ENCODE data around the gene AAGAB. TPM values are rescaled to one million over a fixed set of nuclear protein-coding genes. Genes with fewer than 3 reads are reported as not detected.

Gene AAGAB
- total RNA-seq, 1 experiment from 2014 or later: 44.5 TPM

- no peaks in the 10 kb centered on the region for H3K27me3 ChIP-seq (ENCODE audit: control insufficient read depth, insufficient read depth, low read length)
- DNase-seq: peak; percentile 65
- H3K36me3 ChIP-seq (replicated peaks; ENCODE audit: control insufficient read depth, insufficient read depth, low read length): no peaks in the 10 kb centered on the region
- no peak overlapping the region for H3K4me3 ChIP-seq (ENCODE audit: insufficient read depth, low read depth, low read length)
These were observed 14.0 kb downstream of the AAGAB start for GRCh38 chr15:67240235-67241131.

GRCh38 chr15:67232591-67232990 lies 21.9 kb downstream of the AAGAB start:
- DNase-seq: no peak
- H3K36me3 ChIP-seq (replicated peaks; ENCODE audit: control insufficient read depth, insufficient read depth, low read length): 0 out of 2 replicates have a peak, but pooled peaks cover 3% of the 10 kb centered on the region
- H3K27me3 ChIP-seq (ENCODE audit: control insufficient read depth, insufficient read depth, low read length): no peaks in the 10 kb centered on the region
- H3K4me3 ChIP-seq (ENCODE audit: insufficient read depth, low read depth, low read length): no peak overlapping the region

GRCh38 chr15:67230504-67230903 lies 24.0 kb downstream of the AAGAB start:
- 0 out of 2 replicates have a peak, but pooled peaks cover 3% of the 10 kb centered on the region for H3K36me3 ChIP-seq (replicated peaks; ENCODE audit: control insufficient read depth, insufficient read depth, low read length)
- DNase-seq: no peak
- H3K4me3 ChIP-seq (ENCODE audit: insufficient read depth, low read depth, low read length): no peak overlapping the region
- H3K27me3 ChIP-seq (ENCODE audit: control insufficient read depth, insufficient read depth, low read length): no peaks in the 10 kb centered on the region

- H3K4me3 ChIP-seq (ENCODE audit: insufficient read depth, low read depth, low read length): no peak overlapping the region
- no peaks in the 10 kb centered on the region for H3K27me3 ChIP-seq (ENCODE audit: control insufficient read depth, insufficient read depth, low read length)
- H3K36me3 ChIP-seq (replicated peaks; ENCODE audit: control insufficient read depth, insufficient read depth, low read length): 0 out of 2 replicates have a peak, but pooled peaks cover 3% of the 10 kb centered on the region
- DNase-seq: no peak
These were observed 26.2 kb downstream of the AAGAB start for GRCh38 chr15:67228286-67228685.

GRCh38 chr15:67227846-67228245 lies 26.6 kb downstream of the AAGAB start:
- DNase-seq: no peak
- H3K36me3 ChIP-seq (replicated peaks; ENCODE audit: control insufficient read depth, insufficient read depth, low read length): 0 out of 2 replicates have a peak, but pooled peaks cover 3% of the 10 kb centered on the region
- no peaks in the 10 kb centered on the region for H3K27me3 ChIP-seq (ENCODE audit: control insufficient read depth, insufficient read depth, low read length)
- no peak overlapping the region for H3K4me3 ChIP-seq (ENCODE audit: insufficient read depth, low read depth, low read length)

- Histone ChIP-seq H3K27me3 (ENCODE audit: control insufficient read depth, insufficient read depth, low read length) (no peaks in the 10 kb centered on the region), H3K4me3 (ENCODE audit: insufficient read depth, low read depth, low read length) (no peak overlapping the region), H3K36me3 (replicated peaks; ENCODE audit: control insufficient read depth, insufficient read depth, low read length) (0 out of 2 replicates have a peak, but pooled peaks cover 3% of the 10 kb centered on the region)
- DNase-seq: no peak
These were observed 27.0 kb downstream of the AAGAB start for GRCh38 chr15:67227431-67227830.

- Histone ChIP-seq H3K36me3 (replicated peaks; ENCODE audit: control insufficient read depth, insufficient read depth, low read length) (0 out of 2 replicates have a peak, but pooled peaks cover under 1% of the 10 kb centered on the region), H3K4me3 (ENCODE audit: insufficient read depth, low read depth, low read length) (no peak overlapping the region), H3K27me3 (ENCODE audit: control insufficient read depth, insufficient read depth, low read length) (no peaks in the 10 kb centered on the region)
- no peak for DNase-seq
These were observed 29.1 kb downstream of the AAGAB start for GRCh38 chr15:67225336-67225735.

GRCh38 chr15:67224889-67225288 lies 29.6 kb downstream of the AAGAB start:
- no peaks in the 10 kb centered on the region for H3K36me3 ChIP-seq (replicated peaks; ENCODE audit: control insufficient read depth, insufficient read depth, low read length)
- H3K4me3 ChIP-seq (ENCODE audit: insufficient read depth, low read depth, low read length): no peak overlapping the region
- DNase-seq: no peak
- H3K27me3 ChIP-seq (ENCODE audit: control insufficient read depth, insufficient read depth, low read length): no peaks in the 10 kb centered on the region

- H3K27me3 ChIP-seq (ENCODE audit: control insufficient read depth, insufficient read depth, low read length): no peaks in the 10 kb centered on the region
- no peak for DNase-seq
- H3K36me3 ChIP-seq (replicated peaks; ENCODE audit: control insufficient read depth, insufficient read depth, low read length): no peaks in the 10 kb centered on the region
- H3K4me3 ChIP-seq (ENCODE audit: insufficient read depth, low read depth, low read length): no peak overlapping the region
These were observed 35.2 kb downstream of the AAGAB start for GRCh38 chr15:67219288-67219687.

GRCh38 chr15:67218428-67218827 lies 36.0 kb downstream of the AAGAB start:
- no peak for DNase-seq
- H3K4me3 ChIP-seq (ENCODE audit: insufficient read depth, low read depth, low read length): no peak overlapping the region
- no peaks in the 10 kb centered on the region for H3K27me3 ChIP-seq (ENCODE audit: control insufficient read depth, insufficient read depth, low read length)
- no peaks in the 10 kb centered on the region for H3K36me3 ChIP-seq (replicated peaks; ENCODE audit: control insufficient read depth, insufficient read depth, low read length)

- DNase-seq: no peak
- Histone ChIP-seq H3K36me3 (replicated peaks; ENCODE audit: control insufficient read depth, insufficient read depth, low read length) (no peaks in the 10 kb centered on the region), H3K27me3 (ENCODE audit: control insufficient read depth, insufficient read depth, low read length) (no peaks in the 10 kb centered on the region), H3K4me3 (ENCODE audit: insufficient read depth, low read depth, low read length) (no peak overlapping the region)
These were observed 37.6 kb downstream of the AAGAB start for GRCh38 chr15:67216859-67217258.

GRCh38 chr15:67215102-67215501 lies 39.4 kb downstream of the AAGAB start:
- Histone ChIP-seq H3K36me3 (replicated peaks; ENCODE audit: control insufficient read depth, insufficient read depth, low read length) (no peaks in the 10 kb centered on the region), H3K4me3 (ENCODE audit: insufficient read depth, low read depth, low read length) (no peak overlapping the region), H3K27me3 (ENCODE audit: control insufficient read depth, insufficient read depth, low read length) (no peaks in the 10 kb centered on the region)
- no peak for DNase-seq

- no peaks in the 10 kb centered on the region for H3K27me3 ChIP-seq (ENCODE audit: control insufficient read depth, insufficient read depth, low read length)
- H3K4me3 ChIP-seq (ENCODE audit: insufficient read depth, low read depth, low read length): no peak overlapping the region
- no peaks in the 10 kb centered on the region; the same call in 1 of the 2 replicates for H3K36me3 ChIP-seq (replicated peaks; ENCODE audit: control insufficient read depth, insufficient read depth, low read length)
- DNase-seq: no peak
These were observed 41.6 kb downstream of the AAGAB start for GRCh38 chr15:67212684-67213367.

- H3K27me3 ChIP-seq (ENCODE audit: control insufficient read depth, insufficient read depth, low read length): no peaks in the 10 kb centered on the region
- no peak overlapping the region for H3K4me3 ChIP-seq (ENCODE audit: insufficient read depth, low read depth, low read length)
- no peak for DNase-seq
- H3K36me3 ChIP-seq (replicated peaks; ENCODE audit: control insufficient read depth, insufficient read depth, low read length): no peaks in the 10 kb centered on the region; the same call in 1 of the 2 replicates
These were observed 43.8 kb downstream of the AAGAB start for GRCh38 chr15:67210555-67211168.

All from H7 (cell line).